Fibroblast of mammary gland (primary cell): ENCODE measurements around the gene KRTAP1-5.

Experiments
- DNase-seq: peaks from one replicate; pipeline ENCODE4 v3.0.0-alpha.2; 2010; ENCODE audit warnings: low read depth
- H3K4me3 ChIP-seq: 2 replicates; pipeline ENCODE4 v1.5.1; 2011; ENCODE audit warnings: low read depth, mild to moderate bottlenecking, low read length, moderate library complexity; ENCODE audit not compliant: control insufficient read depth
- CTCF ChIP-seq: conservative IDR thresholded peaks from 2 replicates; pipeline ENCODE4 v1.5.1; 2011; ENCODE audit warnings: low read depth, low read length, inconsistent platforms; ENCODE audit not compliant: control insufficient read depth, insufficient read depth

The KRTAP1-5 gene

GRCh38 chr17:41026715-41027471 lies at the start of gene KRTAP1-5:
Gene KRTAP1-5, minus strand, starts transcription at chr17:41027208. Its CDS starts 53 bp downstream, at chr17:41027155.
- no peak within 1 kb of the TSS for H3K4me3 ChIP-seq
- DNase-seq, result peak; percentile 88
- no peak for TF ChIP-seq CTCF

DNA sequence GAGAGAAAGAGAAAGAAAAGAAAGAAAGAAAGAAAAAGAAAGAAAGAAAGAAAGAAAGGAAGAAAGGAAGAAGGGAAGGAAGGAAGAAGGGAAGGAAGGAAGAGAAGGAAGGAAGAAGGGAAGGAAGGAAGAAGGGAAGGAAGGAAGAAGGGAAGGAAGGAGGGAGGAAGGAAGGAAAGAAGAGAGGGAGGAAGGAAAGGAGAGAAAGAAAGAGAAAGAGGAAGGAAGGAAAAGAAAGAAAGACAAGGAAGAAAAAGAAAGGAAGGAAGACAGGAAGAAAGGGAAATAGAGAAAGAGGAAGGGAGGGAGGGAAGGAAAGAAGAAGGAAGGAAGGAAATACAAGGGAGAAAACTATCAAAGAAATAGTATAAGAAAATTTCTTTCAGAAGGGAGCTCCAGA lies 49.8 kb upstream of the KRTAP1-5 start:
- H3K4me3 ChIP-seq, result no peak overlapping the region
- TF ChIP-seq CTCF, result no peak
- DNase-seq, result no peak

GRCh38 chr17:41073676-41074075 lies 46.7 kb upstream of the KRTAP1-5 start:
- no peak for TF ChIP-seq CTCF
- DNase-seq, result no peak

GRCh38 chr17:41071606-41072360 lies 44.8 kb upstream of the KRTAP1-5 start:
- no peak for TF ChIP-seq CTCF
- DNase-seq, result no peak
- H3K4me3 ChIP-seq, result no peak overlapping the region

More at GRCh38 chr17:41073676-41074075, 46.7 kb upstream of the KRTAP1-5 start:
- no peak overlapping the region for H3K4me3 ChIP-seq

GRCh38 chr17:41069031-41069430 lies 42.0 kb upstream of the KRTAP1-5 start:
- no peak overlapping the region for H3K4me3 ChIP-seq
- DNase-seq, result no peak
- TF ChIP-seq CTCF, result no peak

- H3K4me3 ChIP-seq, result no peak overlapping the region
- DNase-seq, result peak; percentile 34
- TF ChIP-seq CTCF, result no peak
Measured at GRCh38 chr17:41067281-41067680, 40.3 kb upstream of the KRTAP1-5 start.
